Measurements from ENCODE around the gene L2HGDH.

L2HGDH gene

GRCh38 chr14:50303744-50304471, 8.1 kb downstream of the L2HGDH start:
- no peak overlapping the region for H3K4me3 ChIP-seq (replicated peaks; ENCODE audit: insufficient read depth, low read length)
- H3K27me3 ChIP-seq (ENCODE audit: insufficient read depth, poor library complexity, severe bottlenecking): no peaks in the 10 kb centered on the region
- peak overlapping the region; percentile 54 for H3K27ac ChIP-seq (replicated peaks)
- no peak for TF ChIP-seq CTCF (IDR thresholded peaks at IDR 0.05; ENCODE audit: insufficient read depth, low read length)
- peak; percentile 85 for TF ChIP-seq POLR2AphosphoS5 (IDR thresholded peaks at IDR 0.05; ENCODE audit: low read depth)
- peak; percentile 91 to 96 for DNase-seq (ENCODE audit: low read depth in 1 of 2, low spot score in 1 of 2)

DNA sequence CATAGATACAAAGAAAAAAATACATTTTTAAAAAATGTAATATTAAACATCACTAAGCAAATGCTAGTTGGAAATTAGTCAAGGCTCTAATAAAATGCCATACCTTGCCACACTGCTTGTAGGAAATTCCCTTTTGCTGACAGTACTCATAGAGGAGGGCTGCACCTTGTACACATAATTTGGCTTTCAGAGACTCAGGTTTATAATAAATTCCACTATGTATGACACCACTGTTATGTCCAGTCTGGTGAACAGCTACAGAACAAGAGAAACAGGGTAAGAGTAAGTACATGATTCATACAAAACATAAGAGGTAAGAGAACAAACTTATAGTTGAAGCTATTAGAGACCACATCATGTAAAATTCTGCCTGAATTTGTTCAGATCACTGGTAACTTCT, 10.1 kb downstream of the L2HGDH start:
- H3K4me3 ChIP-seq (replicated peaks; ENCODE audit: insufficient read depth, low read length): no peak overlapping the region
- no peak overlapping the region for H3K27ac ChIP-seq (replicated peaks)
- no peaks in the 10 kb centered on the region for H3K27me3 ChIP-seq (ENCODE audit: insufficient read depth, poor library complexity, severe bottlenecking)
- DNase-seq (ENCODE audit: low read depth in 1 of 2, low spot score in 1 of 2): no peak
- TF ChIP-seq POLR2AphosphoS5 (IDR thresholded peaks at IDR 0.05; ENCODE audit: low read depth) (no peak), REST (IDR thresholded peaks at IDR 0.05; ENCODE audit: insufficient replicate concordance, low read depth) (no peak), GABPA (IDR thresholded peaks at IDR 0.05; ENCODE audit: low read depth) (no peak), SPI1 (IDR thresholded peaks at IDR 0.05; ENCODE audit: borderline replicate concordance, low read depth) (no peak), CTCF (IDR thresholded peaks at IDR 0.05; ENCODE audit: insufficient read depth, low read length) (no peak)

DNA sequence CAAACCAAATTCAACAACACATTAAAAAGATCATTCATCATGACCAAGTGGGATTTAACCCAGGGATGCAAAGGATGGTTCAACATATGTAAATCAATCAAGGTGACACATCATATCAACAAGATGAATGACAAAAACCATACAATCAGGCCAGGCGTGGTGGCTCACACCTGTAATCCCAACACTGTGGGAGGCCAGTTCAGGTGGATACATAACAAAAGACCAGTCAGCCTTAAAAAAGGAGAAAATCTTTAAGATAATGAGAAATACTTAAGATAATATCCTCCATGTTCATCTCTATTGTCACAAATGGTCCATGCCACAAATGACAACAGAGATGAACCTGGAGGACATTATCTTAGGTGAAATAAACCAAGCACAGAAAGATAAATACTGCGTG, 12.4 kb downstream of the L2HGDH start:
- Histone ChIP-seq H3K4me3 (replicated peaks; ENCODE audit: insufficient read depth, low read length) (no peak overlapping the region), H3K27me3 (ENCODE audit: insufficient read depth, poor library complexity, severe bottlenecking) (no peaks in the 10 kb centered on the region), H3K27ac (replicated peaks) (no peak overlapping the region)
- TF ChIP-seq POLR2AphosphoS5 (IDR thresholded peaks at IDR 0.05; ENCODE audit: low read depth): no peak
- TF ChIP-seq SPI1 (IDR thresholded peaks at IDR 0.05; ENCODE audit: borderline replicate concordance, low read depth): no peak
- no peak for TF ChIP-seq CTCF (IDR thresholded peaks at IDR 0.05; ENCODE audit: insufficient read depth, low read length)
- TF ChIP-seq REST (IDR thresholded peaks at IDR 0.05; ENCODE audit: insufficient replicate concordance, low read depth): no peak
- TF ChIP-seq GABPA (IDR thresholded peaks at IDR 0.05; ENCODE audit: low read depth): no peak
- no peak for DNase-seq (ENCODE audit: low read depth in 1 of 2, low spot score in 1 of 2)

DNA sequence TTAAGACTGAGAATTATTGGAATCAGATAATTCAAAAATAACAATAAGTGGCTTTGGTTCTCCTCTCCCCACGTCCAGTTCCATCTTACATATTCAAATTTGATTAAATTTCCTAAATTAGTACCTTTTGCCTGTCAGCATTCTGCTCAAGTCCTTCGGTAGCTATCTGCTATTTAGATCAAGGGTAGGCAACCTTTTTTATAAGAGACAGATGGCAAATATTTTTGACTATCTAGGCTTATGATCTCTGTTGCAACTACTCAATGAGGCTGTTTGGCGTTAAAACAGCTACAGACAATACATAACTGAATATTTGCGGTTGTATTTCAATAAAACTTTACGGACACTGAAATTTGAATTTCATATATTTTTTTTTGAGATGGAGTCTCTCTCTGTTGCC, 21.7 kb downstream of the L2HGDH start:
- no peak overlapping the region for H3K27ac ChIP-seq (replicated peaks)
- no peaks in the 10 kb centered on the region for H3K27me3 ChIP-seq (ENCODE audit: insufficient read depth, poor library complexity, severe bottlenecking)
- no peak for TF ChIP-seq REST (IDR thresholded peaks at IDR 0.05; ENCODE audit: insufficient replicate concordance, low read depth)
- no peak for TF ChIP-seq POLR2AphosphoS5 (IDR thresholded peaks at IDR 0.05; ENCODE audit: low read depth)
- no peak for TF ChIP-seq CTCF (IDR thresholded peaks at IDR 0.05; ENCODE audit: insufficient read depth, low read length)
- TF ChIP-seq GABPA (IDR thresholded peaks at IDR 0.05; ENCODE audit: low read depth): no peak
- no peak for TF ChIP-seq SPI1 (IDR thresholded peaks at IDR 0.05; ENCODE audit: borderline replicate concordance, low read depth)
- no peak for DNase-seq (ENCODE audit: low read depth in 1 of 2, low spot score in 1 of 2)
- H3K4me3 ChIP-seq (replicated peaks; ENCODE audit: insufficient read depth, low read length): no peak overlapping the region
